Measurements from ENCODE around the gene ARHGEF1.

Gene ARHGEF1

DNA sequence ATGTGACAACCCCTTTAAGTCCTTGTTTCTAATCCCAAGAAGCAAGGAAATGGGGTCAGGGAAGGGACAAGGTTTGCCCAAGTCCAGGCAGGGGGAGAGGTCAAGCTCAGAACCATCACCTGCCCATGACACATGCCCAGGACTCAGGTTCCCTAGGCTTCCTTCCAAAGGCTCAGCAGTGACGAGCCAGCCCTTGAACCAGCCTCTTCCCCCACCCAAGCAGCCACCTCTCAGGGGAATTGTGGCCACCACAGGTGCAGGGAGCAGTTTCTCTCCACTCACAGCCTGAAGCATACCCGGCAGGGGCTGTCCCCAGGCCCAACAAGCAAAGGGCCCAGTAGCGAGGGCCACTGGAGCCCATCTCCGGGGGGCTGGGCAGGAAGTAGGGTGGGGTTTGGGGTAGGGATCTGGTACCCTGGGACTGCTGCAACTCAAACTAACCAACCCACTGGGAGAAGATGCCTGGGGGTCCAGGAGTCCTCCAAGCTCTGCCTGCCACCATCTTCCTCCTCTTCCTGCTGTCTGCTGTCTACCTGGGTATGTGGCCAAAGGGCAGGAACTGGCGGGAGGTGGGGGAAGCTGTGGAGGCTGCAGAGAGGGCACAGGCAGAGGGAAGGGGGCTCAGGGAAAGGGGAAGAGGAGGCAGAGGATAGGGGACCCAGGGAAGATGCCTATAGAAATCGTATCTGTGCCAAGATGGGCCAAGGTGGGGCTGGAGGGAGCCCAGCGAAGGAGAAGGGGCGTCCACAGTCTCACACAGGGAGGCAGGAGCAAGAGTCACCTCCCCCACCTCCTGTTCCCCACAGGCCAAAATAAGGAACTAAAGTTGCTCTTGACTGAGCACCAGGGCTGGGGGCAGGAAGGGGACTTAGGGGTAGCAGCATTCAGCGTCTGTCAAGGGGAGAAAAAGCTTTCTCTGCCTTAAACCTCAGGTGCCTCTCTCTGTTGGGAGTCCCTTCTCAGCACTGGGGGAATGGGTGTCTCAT, 5.8 kb upstream of the ARHGEF1 start, which contains the start of gene CD79A:
CD79A (plus strand) TSS at position 433 of the 986 bp plus-strand sequence; CDS start at position 459, 26 bp downstream.
- Histone ChIP-seq H2BK120ac (ENCODE audit: insufficient read depth, low read length, poor library complexity) (no peak within 1 kb of the TSS), H3K4me2 (ENCODE audit: low read length) (no peak within 1 kb of the TSS), H3K14ac (ENCODE audit: low read length) (no peak within 1 kb of the TSS), H2BK12ac (ENCODE audit: low read length) (no peak within 1 kb of the TSS), H3K4me1 (ENCODE audit: control insufficient read depth in 1 of 2, insufficient read depth in 2 of 2, low read length in 2 of 2) (no peaks in the 10 kb centered on the region), H3K4me3 (ENCODE audit: low read depth, low read length) (no peak within 1 kb of the TSS), H4K8ac (ENCODE audit: low read depth, low read length) (no peak within 1 kb of the TSS), H2AFZ (ENCODE audit: insufficient read depth, low read length, poor library complexity) (no peak within 1 kb of the TSS), H4K91ac (ENCODE audit: low read depth, low read length) (no peak within 1 kb of the TSS), H3K79me1 (ENCODE audit: low read length) (no peaks in the 10 kb centered on the region), H3K27ac (ENCODE audit: low read depth, low read length) (no peak within 1 kb of the TSS), H3K9ac (ENCODE audit: low read length) (no peak within 1 kb of the TSS), H3K18ac (ENCODE audit: low read length) (no peak within 1 kb of the TSS), H3K79me2 (ENCODE audit: control insufficient read depth, insufficient read depth, low read length, poor library complexity) (no peaks in the 10 kb centered on the region), H3K23ac (ENCODE audit: low read length) (no peak within 1 kb of the TSS), H4K12ac (ENCODE audit: low read depth, low read length) (no peak within 1 kb of the TSS), H3K27me3 (ENCODE audit: insufficient read depth, low read length) (peaks cover 2% of the 10 kb centered on the region), H2BK5ac (ENCODE audit: low read depth, low read length, poor library complexity) (no peak within 1 kb of the TSS), H2AK5ac (ENCODE audit: low read length) (no peak within 1 kb of the TSS), H3K9me3 (ENCODE audit: insufficient read depth, low read depth, low read length) (no peaks in the 10 kb centered on the region), H3K4ac (ENCODE audit: low read depth, low read length) (no peak within 1 kb of the TSS), H3K36me3 (ENCODE audit: control insufficient read depth in 1 of 2, insufficient read depth in 2 of 2, low read length in 2 of 2) (peaks cover 2 to 3% of the 10 kb centered on the region in 2 experiments)
- WGBS (ENCODE audit: extremely low coverage, insufficient coverage, insufficient read length), result no CpG with 5 or more reads among the region's 9 CpGs
- no peak for DNase-seq

DNA sequence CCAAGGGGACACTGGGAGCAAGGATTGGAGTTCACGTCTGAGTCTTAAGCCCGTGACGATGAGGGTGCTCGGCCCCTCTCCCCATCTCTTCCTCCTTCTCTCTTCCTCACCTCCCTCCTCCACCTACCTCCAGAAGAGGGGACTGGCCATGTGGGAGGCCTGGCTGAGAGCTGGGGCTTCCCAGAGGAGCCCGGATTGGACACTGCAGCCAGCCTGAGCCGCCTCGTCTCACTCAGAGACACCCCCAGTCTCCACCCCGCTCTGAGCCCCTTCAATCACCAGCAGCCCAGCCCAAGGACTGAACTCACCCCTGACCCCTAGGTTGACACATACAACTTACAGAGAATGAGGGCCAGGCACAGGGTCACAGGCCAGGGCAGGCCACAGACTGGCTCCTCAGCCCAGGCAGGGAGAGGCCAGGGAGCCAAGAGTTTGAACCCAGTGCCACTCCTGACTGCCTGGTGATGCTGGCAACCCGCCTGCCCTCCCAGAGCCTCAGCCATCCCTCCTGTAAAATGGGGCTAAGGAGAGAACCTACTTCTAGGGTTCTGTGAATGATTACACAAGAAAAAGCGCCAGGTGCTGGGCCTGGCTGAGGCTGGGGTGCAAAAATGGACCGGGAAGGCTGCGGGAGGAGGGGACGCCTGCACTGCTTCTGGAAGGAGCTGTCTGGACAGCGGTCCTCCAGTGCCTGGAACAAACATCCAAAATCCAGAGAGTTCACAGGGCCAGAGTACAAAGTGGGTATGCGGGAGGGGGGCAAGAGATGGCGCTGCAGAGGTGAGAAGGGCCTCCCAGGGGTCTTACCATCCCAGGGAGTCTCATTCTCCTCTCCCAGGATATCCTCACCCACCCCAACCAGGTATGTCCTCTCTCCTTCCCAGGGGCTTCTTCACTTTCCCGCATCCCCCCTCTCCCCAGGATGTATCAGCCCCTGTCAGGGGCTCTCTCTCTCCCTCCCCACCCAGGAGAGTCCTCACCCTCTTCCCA, 4.8 kb upstream of the ARHGEF1 start:
- Histone ChIP-seq H2BK120ac (ENCODE audit: insufficient read depth, low read length, poor library complexity) (no peak overlapping the region), H3K27ac (ENCODE audit: low read depth, low read length) (no peak overlapping the region), H4K12ac (ENCODE audit: low read depth, low read length) (no peak overlapping the region), H2AFZ (ENCODE audit: insufficient read depth, low read length, poor library complexity) (no peak overlapping the region), H2BK12ac (ENCODE audit: low read length) (no peak overlapping the region), H3K4me2 (ENCODE audit: low read length) (no peak overlapping the region), H2BK5ac (ENCODE audit: low read depth, low read length, poor library complexity) (no peak overlapping the region), H3K4me3 (ENCODE audit: low read depth, low read length) (no peak overlapping the region), H3K9ac (ENCODE audit: low read length) (peak overlapping the region; percentile 33), H3K36me3 (ENCODE audit: control insufficient read depth in 1 of 2, insufficient read depth in 2 of 2, low read length in 2 of 2) (no peaks in the 10 kb centered on the region), H3K79me1 (ENCODE audit: low read length) (peaks cover 8% of the 10 kb centered on the region), H3K79me2 (ENCODE audit: control insufficient read depth, insufficient read depth, low read length, poor library complexity) (peaks cover 3% of the 10 kb centered on the region), H3K14ac (ENCODE audit: low read length) (no peak overlapping the region), H4K91ac (ENCODE audit: low read depth, low read length) (no peak overlapping the region), H3K4ac (ENCODE audit: low read depth, low read length) (no peak overlapping the region), H4K8ac (ENCODE audit: low read depth, low read length) (no peak overlapping the region), H3K9me3 (ENCODE audit: insufficient read depth, low read depth, low read length) (no peaks in the 10 kb centered on the region), H3K27me3 (ENCODE audit: insufficient read depth, low read length) (peaks cover 2% of the 10 kb centered on the region), H3K23ac (ENCODE audit: low read length) (no peak overlapping the region), H3K18ac (ENCODE audit: low read length) (no peak overlapping the region), H2AK5ac (ENCODE audit: low read length) (no peak overlapping the region), H3K4me1 (ENCODE audit: control insufficient read depth in 1 of 2, insufficient read depth in 2 of 2, low read length in 2 of 2) (no peaks in the 10 kb centered on the region)
- no CpG with 5 or more reads among the region's 17 CpGs for WGBS (ENCODE audit: extremely low coverage, insufficient coverage, insufficient read length)
- DNase-seq, result no peak

DNA sequence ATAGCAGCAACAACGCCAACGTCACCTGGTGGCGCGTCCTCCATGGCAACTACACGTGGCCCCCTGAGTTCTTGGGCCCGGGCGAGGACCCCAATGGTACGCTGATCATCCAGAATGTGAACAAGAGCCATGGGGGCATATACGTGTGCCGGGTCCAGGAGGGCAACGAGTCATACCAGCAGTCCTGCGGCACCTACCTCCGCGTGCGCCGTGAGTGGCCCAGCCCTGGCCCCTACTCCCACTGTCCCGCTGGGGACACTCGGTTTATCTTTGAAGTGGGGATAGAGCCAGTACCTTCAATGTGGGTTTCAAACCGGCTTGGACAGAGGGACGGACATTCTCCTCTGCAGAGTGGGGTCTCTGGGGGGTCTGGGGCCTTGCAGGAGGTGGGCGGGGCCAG, 3.9 kb upstream of the ARHGEF1 start:
- Histone ChIP-seq H3K4me1 (ENCODE audit: control insufficient read depth in 1 of 2, insufficient read depth in 2 of 2, low read length in 2 of 2) (no peaks in the 10 kb centered on the region), H3K4ac (ENCODE audit: low read depth, low read length) (no peak overlapping the region)

DNA sequence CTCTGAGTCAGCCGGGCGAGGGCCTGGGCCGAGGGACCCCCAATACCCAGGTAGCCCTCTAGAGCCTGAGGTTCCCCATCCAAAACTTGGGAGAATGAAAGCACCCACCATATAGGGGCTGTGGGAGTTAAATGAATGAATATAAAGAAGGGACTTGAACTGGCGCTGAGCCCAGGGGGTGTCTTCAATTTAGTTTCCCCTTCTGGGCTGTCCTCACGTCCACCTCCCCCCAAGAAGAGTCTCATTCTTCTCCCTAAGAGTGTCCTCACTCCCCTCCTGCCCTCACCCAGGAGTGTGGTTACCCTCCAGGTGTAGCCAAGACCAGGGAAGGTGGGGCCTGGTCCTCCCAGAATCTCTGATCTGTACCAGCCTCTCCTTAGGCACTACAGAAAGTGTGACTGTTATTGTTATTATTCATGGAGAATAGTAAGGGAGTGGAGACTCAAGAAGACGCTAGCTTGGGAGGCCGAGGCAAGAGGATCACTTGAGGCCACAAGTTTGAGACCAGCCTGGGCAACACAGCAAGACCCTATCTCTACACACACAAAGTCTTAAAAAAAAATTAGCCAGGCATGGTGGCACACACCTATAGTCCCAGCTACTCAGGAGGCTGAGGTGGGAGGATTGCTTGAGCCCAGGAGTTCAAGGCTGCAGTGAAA, 3.2 kb upstream of the ARHGEF1 start:
- Histone ChIP-seq H4K12ac (ENCODE audit: low read depth, low read length) (no peak overlapping the region), H3K4me3 (ENCODE audit: low read depth, low read length) (no peak overlapping the region), H3K4me1 (ENCODE audit: control insufficient read depth in 1 of 2, insufficient read depth in 2 of 2, low read length in 2 of 2) (peaks cover 2 to 3% of the 10 kb centered on the region in 2 experiments), H3K4ac (ENCODE audit: low read depth, low read length) (no peak overlapping the region), H3K36me3 (ENCODE audit: control insufficient read depth in 1 of 2, insufficient read depth in 2 of 2, low read length in 2 of 2) (no peaks in the 10 kb centered on the region), H3K27me3 (ENCODE audit: insufficient read depth, low read length) (peaks cover 2% of the 10 kb centered on the region), H4K8ac (ENCODE audit: low read depth, low read length) (no peak overlapping the region), H3K18ac (ENCODE audit: low read length) (no peak overlapping the region), H3K27ac (ENCODE audit: low read depth, low read length) (no peak overlapping the region), H2AK5ac (ENCODE audit: low read length) (no peak overlapping the region), H3K23ac (ENCODE audit: low read length) (no peak overlapping the region), H3K79me1 (ENCODE audit: low read length) (peaks cover 15% of the 10 kb centered on the region), H3K4me2 (ENCODE audit: low read length) (no peak overlapping the region), H2BK5ac (ENCODE audit: low read depth, low read length, poor library complexity) (no peak overlapping the region), H2BK12ac (ENCODE audit: low read length) (no peak overlapping the region), H2BK120ac (ENCODE audit: insufficient read depth, low read length, poor library complexity) (no peak overlapping the region), H3K14ac (ENCODE audit: low read length) (no peak overlapping the region), H4K91ac (ENCODE audit: low read depth, low read length) (no peak overlapping the region), H3K9me3 (ENCODE audit: insufficient read depth, low read depth, low read length) (no peaks in the 10 kb centered on the region), H2AFZ (ENCODE audit: insufficient read depth, low read length, poor library complexity) (no peak overlapping the region), H3K9ac (ENCODE audit: low read length) (no peak overlapping the region), H3K79me2 (ENCODE audit: control insufficient read depth, insufficient read depth, low read length, poor library complexity) (peaks cover 12% of the 10 kb centered on the region)
- WGBS (ENCODE audit: extremely low coverage, insufficient coverage, insufficient read length), result no CpG with 5 or more reads among the region's 7 CpGs
- DNase-seq, result no peak

More for the DNA sequence above, 3.9 kb upstream of the ARHGEF1 start:
- Histone ChIP-seq H2AFZ (ENCODE audit: insufficient read depth, low read length, poor library complexity) (no peak overlapping the region), H3K36me3 (ENCODE audit: control insufficient read depth in 1 of 2, insufficient read depth in 2 of 2, low read length in 2 of 2) (no peaks in the 10 kb centered on the region), H3K27ac (ENCODE audit: low read depth, low read length) (no peak overlapping the region), H3K18ac (ENCODE audit: low read length) (no peak overlapping the region), H4K91ac (ENCODE audit: low read depth, low read length) (no peak overlapping the region), H4K12ac (ENCODE audit: low read depth, low read length) (no peak overlapping the region), H4K8ac (ENCODE audit: low read depth, low read length) (no peak overlapping the region), H3K79me1 (ENCODE audit: low read length) (peaks cover 12% of the 10 kb centered on the region), H3K9ac (ENCODE audit: low read length) (no peak overlapping the region), H3K79me2 (ENCODE audit: control insufficient read depth, insufficient read depth, low read length, poor library complexity) (peaks cover 7% of the 10 kb centered on the region), H2AK5ac (ENCODE audit: low read length) (no peak overlapping the region), H3K4me3 (ENCODE audit: low read depth, low read length) (peak overlapping the region; percentile 30), H3K23ac (ENCODE audit: low read length) (no peak overlapping the region), H3K14ac (ENCODE audit: low read length) (no peak overlapping the region), H3K9me3 (ENCODE audit: insufficient read depth, low read depth, low read length) (no peaks in the 10 kb centered on the region), H3K27me3 (ENCODE audit: insufficient read depth, low read length) (peaks cover 2% of the 10 kb centered on the region), H2BK12ac (ENCODE audit: low read length) (no peak overlapping the region), H3K4me2 (ENCODE audit: low read length) (no peak overlapping the region), H2BK120ac (ENCODE audit: insufficient read depth, low read length, poor library complexity) (no peak overlapping the region), H2BK5ac (ENCODE audit: low read depth, low read length, poor library complexity) (no peak overlapping the region)
- WGBS (ENCODE audit: extremely low coverage, insufficient coverage, insufficient read length), result no CpG with 5 or more reads among the region's 21 CpGs
- DNase-seq, result no peak
